ENCODE data around the gene EFCAB6. TPM values are rescaled to one million over a fixed set of nuclear protein-coding genes. Genes with fewer than 3 reads are reported as not detected.
"Not testable (repeated sequence)": the region's sequence is repeated elsewhere in the genome, so short reads cannot be mapped to it uniquely, and the experiment has no call there.

Gene EFCAB6
- total RNA-seq, 4 donors from 2014 or later = 1.2 to 4.0 (median 3.0) TPM

DNA sequence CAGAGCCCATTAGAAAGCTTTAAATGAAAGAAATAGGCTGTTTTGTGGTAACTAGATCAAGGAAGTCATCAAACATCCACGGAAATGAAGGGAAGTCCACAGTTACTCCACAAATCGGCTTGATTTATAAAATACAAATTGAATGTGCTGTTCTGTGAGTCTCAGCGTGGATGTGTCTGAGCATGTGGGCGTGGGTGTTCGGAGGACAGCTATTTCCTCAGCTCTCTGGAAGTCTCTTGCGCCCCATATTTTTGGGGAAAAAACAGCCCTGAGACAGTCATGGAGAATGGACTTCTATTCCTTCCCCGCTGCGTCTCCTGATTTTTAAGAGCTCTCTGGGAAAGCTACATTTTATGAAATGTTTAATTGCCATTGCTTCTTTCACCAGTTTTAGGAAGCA, 144.4 kb downstream of the EFCAB6 start:
- no peaks in the 10 kb centered on the region for H3K4me1 ChIP-seq
- DNase-seq (ENCODE audit: extremely low spot score) = peak; percentile 31
- intact Hi-C loops (cut with DNase I) = no loop called here
- TF ChIP-seq POLR2A (IDR thresholded peaks at IDR 0.05; ENCODE audit: low read depth) (no peak), POLR2AphosphoS5 (IDR thresholded peaks at IDR 0.05) (no peak), EP300 (IDR thresholded peaks at IDR 0.05) (no peak)
- TF ChIP-seq, protein P1, sequence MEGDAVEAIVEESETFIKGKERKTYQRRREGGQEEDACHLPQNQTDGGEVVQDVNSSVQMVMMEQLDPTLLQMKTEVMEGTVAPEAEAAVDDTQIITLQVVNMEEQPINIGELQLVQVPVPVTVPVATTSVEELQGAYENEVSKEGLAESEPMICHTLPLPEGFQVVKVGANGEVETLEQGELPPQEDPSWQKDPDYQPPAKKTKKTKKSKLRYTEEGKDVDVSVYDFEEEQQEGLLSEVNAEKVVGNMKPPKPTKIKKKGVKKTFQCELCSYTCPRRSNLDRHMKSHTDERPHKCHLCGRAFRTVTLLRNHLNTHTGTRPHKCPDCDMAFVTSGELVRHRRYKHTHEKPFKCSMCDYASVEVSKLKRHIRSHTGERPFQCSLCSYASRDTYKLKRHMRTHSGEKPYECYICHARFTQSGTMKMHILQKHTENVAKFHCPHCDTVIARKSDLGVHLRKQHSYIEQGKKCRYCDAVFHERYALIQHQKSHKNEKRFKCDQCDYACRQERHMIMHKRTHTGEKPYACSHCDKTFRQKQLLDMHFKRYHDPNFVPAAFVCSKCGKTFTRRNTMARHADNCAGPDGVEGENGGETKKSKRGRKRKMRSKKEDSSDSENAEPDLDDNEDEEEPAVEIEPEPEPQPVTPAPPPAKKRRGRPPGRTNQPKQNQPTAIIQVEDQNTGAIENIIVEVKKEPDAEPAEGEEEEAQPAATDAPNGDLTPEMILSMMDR (IDR thresholded peaks at IDR 0.05) = no peak
- H3K27me3 ChIP-seq = no peaks in the 10 kb centered on the region
- H3K36me3 ChIP-seq = peaks cover 0 to 6% (median 0%) of the 10 kb centered on the region in 4 donors
- WGBS = 90% methylated on average over 8 of the region's 8 CpGs
- no peak overlapping the region for H3K27ac ChIP-seq (replicated peaks in 1 of 4)
- H3K4me3 ChIP-seq = no peak overlapping the region
- no peaks in the 10 kb centered on the region for H3K9me3 ChIP-seq

DNA sequence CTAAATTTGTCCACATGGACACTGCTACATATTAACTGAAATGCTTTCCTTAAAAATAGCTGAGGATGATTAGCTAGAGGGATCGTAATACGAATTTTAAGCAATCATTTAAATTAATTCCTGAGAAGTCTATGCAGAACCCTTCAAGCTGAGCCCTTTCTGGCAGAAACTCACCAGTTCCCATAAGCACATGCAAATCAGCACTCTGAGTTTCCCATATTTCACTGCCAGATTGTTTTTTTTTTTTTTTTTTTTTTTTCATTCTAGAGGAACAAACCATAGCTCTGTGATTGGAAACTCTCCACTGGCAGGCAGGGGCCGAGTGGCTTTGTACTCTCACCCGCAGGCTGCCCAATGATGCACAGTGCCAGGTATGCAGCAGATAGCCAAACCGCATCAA, 145.6 kb downstream of the EFCAB6 start:
- Histone ChIP-seq H3K9me3 (no peaks in the 10 kb centered on the region), H3K27me3 (no peaks in the 10 kb centered on the region), H3K4me1 (no peaks in the 10 kb centered on the region), H3K4me3 (no peak overlapping the region), H3K36me3 (peaks cover 0 to 6% (median 0%) of the 10 kb centered on the region in 4 donors), H3K27ac (replicated peaks in 1 of 4) (no peak overlapping the region)
- DNase-seq (ENCODE audit: extremely low spot score) = peak; percentile 45
- no peak for TF ChIP-seq POLR2A (IDR thresholded peaks at IDR 0.05; ENCODE audit: low read depth)
- no peak for TF ChIP-seq POLR2AphosphoS5 (IDR thresholded peaks at IDR 0.05)
- no peak for TF ChIP-seq EP300 (IDR thresholded peaks at IDR 0.05)
- TF ChIP-seq, protein P1 (IDR thresholded peaks at IDR 0.05) = no peak
- intact Hi-C loops (cut with DNase I) = no loop called here
- WGBS = 90% methylated on average over 5 of the region's 5 CpGs

GRCh38 chr22:43658823-43659222, 153.3 kb downstream of the EFCAB6 start:
- Histone ChIP-seq H3K9me3 (no peaks in the 10 kb centered on the region), H3K36me3 (no peaks in the 10 kb centered on the region), H3K4me3 (no peak overlapping the region), H3K27ac (replicated peaks in 1 of 4) (no peak overlapping the region), H3K27me3 (no peaks in the 10 kb centered on the region), H3K4me1 (no peaks in the 10 kb centered on the region)
- TF ChIP-seq POLR2AphosphoS5 (IDR thresholded peaks at IDR 0.05) (no peak), EP300 (IDR thresholded peaks at IDR 0.05) (no peak), POLR2A (IDR thresholded peaks at IDR 0.05; ENCODE audit: low read depth) (no peak)
- TF ChIP-seq, protein P1 (IDR thresholded peaks at IDR 0.05) = no peak
- 62% methylated on average over 9 of the region's 9 CpGs for WGBS
- DNase-seq (ENCODE audit: extremely low spot score) = peak; percentile 17
- intact Hi-C loops (cut with DNase I) = no loop called here

DNA sequence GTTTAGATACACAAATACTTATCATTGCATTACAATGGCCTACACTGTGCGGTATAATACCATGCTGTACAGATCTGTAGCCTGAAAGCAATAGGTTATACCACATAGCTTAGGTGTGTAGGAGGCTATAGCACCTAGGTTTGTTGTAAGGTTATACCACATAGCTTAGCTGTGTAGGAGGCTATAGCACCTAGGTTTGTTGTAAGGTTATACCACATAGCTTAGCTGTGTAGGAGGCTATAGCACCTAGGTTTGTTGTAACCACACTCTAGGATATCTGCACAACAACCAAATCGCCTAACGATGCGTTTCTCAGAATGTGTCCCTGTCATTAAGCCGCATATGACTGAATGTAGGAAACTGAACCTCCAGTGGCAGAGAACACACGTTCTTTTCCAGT, 155.5 kb downstream of the EFCAB6 start:
- H3K27me3 ChIP-seq; intact Hi-C loops (cut with DNase I); H3K4me3 ChIP-seq; DNase-seq (ENCODE audit: extremely low spot score); H3K36me3 ChIP-seq; H3K4me1 ChIP-seq; H3K27ac ChIP-seq (replicated peaks in 1 of 4): not testable (repeated sequence)
- WGBS = 76% methylated on average over 6 of the region's 6 CpGs
- peaks cover 0 to 13% (median 6%) of the 10 kb centered on the region in 4 donors for H3K9me3 ChIP-seq

- Histone ChIP-seq H3K9me3 (peaks cover 0 to 13% (median 6%) of the 10 kb centered on the region in 4 donors), H3K4me1 (no peaks in the 10 kb centered on the region), H3K27me3 (no peaks in the 10 kb centered on the region), H3K4me3 (no peak overlapping the region), H3K27ac (replicated peaks in 1 of 4) (no peak overlapping the region), H3K36me3 (no peaks in the 10 kb centered on the region)
- 93% methylated on average over 4 of the region's 4 CpGs for WGBS
- peak; percentile 77 for DNase-seq (ENCODE audit: extremely low spot score)
- TF ChIP-seq EP300 (IDR thresholded peaks at IDR 0.05) (no peak), POLR2AphosphoS5 (IDR thresholded peaks at IDR 0.05) (no peak), POLR2A (IDR thresholded peaks at IDR 0.05; ENCODE audit: low read depth) (no peak)
- TF ChIP-seq, protein P1 (IDR thresholded peaks at IDR 0.05) = no peak
- intact Hi-C loops (cut with DNase I) = no loop called here
Observed at GRCh38 chr22:43654271-43654670, 157.8 kb downstream of the EFCAB6 start.
